ENCODE results near the gene WDR13. TPM values are rescaled to one million over a fixed set of nuclear protein-coding genes. Genes with fewer than 3 reads are reported as not detected.
"Not testable (repeated sequence)": the region's sequence is repeated elsewhere in the genome, so short reads cannot be mapped to it uniquely, and the experiment has no call there.

Gene WDR13
- total RNA-seq = 100 to 1,000 TPM; 126 to 141 TPM
- long read RNA-seq, full-length matches to known transcripts = 190 of 222 reads
- long read RNA-seq, partial matches to known transcripts = 16 of 222 reads
- long read RNA-seq, other reads (novel, unspliced or antisense) = 16 of 222 reads

DNA sequence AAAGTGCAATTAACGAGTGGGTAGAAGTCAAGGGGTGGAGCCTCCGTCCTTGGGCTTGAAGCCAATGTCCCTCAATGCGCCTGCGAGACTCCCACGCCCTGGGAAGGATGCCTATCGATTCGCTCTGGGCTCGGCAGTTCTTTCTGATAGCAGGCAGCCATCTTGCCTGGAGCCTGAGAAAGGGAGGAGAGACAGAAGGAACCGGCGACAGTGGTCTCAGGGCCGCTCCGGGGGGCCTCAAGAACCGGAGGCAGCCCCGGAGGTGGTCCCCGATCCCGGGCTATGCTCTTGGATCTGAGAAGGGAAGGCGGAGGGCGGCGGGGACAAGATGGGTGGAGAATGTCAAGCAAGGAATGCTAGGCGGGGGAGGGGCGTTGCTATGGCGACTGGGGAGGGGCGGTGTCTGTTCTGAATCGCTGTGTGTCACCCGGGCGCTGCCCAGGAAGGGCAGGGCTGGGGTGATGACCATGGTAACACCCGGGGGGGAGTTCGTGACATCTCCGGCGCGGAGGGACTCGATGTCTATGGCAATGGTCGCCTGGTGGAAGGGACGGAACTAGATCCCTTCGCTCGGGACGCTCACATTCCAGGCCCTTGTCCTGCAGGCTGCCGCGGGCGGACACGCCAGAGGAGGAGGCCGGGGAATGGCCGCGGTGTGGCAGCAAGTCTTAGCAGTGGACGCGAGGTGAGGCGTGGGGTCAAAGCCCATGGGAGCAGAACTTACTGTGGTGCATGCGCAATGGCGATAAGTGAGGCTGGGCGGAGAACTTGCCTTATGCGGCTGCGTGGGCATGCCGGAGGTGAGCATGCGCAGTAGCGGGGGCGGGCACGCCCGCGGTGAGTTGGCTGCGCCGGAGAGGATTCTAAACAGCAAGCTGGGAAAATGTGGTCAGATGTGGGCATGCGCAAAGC lies at the start of gene WDR13:
WDR13 (plus strand) TSS at position 140 of the 912 bp plus-strand sequence; CDS start at position 645, 505 bp downstream.
- peak; percentile 90 for ATAC-seq
- DNase-seq = peak; percentile 93 to 95
- intact Hi-C loops (cut with DNase I, micrococcal nuclease) = no loop called here

DNA sequence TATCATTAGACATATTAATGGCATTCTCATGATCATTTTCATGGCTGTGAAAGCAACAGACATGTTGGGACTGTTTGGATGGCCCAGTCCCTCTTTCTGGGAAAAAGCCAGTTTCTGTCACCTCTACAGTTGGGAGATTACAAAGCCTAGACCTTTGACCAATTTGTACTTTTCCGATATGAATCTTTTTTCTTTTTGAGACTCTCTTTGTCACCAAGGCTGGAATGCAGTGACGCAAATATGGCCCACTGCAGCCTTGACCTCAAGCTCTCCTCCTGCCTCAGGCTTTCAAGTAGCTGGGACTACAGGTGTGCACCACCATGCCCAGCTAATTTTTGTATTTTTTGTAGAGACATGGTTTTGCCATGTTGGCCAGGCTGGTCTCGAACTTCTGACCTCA lies 48.4 kb upstream of the WDR13 start:
- no peak for ATAC-seq
- DNase-seq = no peak
- intact Hi-C loops (cut with DNase I, micrococcal nuclease) = no loop called here

DNA sequence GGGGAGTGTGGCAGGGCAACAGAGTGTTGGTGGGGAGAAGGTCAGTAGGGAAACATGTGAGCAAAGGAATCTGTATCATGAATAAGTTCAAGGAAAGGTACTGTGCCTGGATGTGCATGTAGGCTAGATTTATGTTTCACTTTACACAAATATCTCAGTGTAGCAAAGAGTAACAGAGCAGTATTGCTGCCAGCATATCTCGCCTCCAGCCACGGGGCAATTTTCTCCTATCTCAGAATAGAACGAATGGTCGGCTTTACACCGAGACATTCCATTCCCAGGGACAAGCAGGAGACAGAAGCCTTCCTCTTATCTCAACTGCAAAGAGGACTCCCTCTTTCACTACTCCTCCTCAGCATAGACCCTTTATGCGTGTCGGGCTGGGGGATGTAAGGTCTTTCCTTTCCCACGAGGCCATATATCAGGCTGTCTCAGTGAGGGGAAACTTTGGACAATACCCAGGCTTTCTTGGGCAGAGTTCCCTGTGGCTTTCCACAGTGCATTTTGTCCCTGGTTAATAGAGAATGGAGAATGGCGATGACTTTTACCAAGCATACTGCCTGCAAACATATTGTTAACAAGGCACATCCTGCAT lies 41.5 kb upstream of the WDR13 start:
- ATAC-seq; intact Hi-C loops (cut with DNase I, micrococcal nuclease); DNase-seq: not testable (repeated sequence)

DNA sequence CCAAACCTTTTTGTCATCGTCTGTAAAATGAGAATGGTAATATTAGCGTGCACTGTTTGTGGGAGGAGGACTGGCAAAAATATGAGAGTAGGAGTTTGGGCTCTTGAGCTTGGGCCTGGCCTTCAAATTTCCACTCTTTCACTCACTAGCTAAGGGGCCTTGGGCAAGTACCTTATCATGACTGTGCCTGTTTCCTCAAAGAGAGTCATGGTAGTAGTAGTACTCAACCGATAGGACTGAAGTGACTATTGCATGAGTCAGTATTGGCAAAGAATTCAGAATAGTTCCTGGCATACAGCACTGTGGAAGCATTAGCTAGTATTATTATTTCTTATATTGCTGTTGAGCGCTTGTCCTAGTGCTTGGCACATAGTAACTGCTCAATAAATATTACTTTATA lies 39.0 kb upstream of the WDR13 start:
- intact Hi-C loops (cut with DNase I, micrococcal nuclease) = no loop called here
- ATAC-seq = no peak
- no peak for DNase-seq

DNA sequence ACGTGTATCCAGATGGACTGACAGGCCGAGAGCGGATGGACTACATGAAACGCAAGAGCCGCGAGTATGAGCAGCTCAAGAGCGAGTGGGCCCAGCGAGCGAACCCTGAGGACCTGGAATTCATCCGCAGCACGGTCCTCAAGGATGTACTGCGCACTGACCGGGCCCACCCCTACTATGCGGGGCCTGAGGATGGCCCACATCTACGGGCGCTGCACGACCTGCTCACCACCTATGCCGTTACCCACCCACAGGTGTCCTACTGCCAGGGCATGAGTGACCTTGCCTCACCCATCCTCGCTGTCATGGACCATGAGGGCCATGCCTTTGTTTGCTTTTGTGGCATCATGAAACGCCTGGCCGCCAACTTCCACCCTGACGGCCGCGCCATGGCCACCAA lies 37.7 kb upstream of the WDR13 start:
- ATAC-seq (no peak), DNase-seq (no peak)
- intact Hi-C loops (cut with DNase I, micrococcal nuclease) = no loop called here

DNA sequence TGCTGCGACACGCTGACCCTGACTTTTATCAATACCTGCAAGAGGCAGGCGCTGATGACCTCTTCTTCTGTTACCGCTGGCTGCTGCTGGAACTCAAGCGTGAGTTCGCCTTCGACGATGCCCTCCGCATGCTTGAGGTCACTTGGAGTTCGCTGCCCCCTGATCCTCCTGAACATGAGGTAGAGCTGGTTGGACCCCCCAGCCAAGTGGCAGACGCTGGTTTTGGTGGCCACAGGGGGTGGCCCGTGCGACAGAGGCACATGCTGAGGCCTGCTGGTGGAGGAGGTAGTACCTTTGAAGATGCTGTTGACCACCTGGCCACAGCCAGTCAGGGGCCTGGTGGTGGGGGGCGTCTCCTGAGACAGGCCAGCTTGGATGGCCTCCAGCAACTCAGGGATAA lies 37.2 kb upstream of the WDR13 start:
- DNase-seq (no peak), ATAC-seq (no peak)
- intact Hi-C loops (cut with DNase I, micrococcal nuclease) = no loop called here

DNA sequence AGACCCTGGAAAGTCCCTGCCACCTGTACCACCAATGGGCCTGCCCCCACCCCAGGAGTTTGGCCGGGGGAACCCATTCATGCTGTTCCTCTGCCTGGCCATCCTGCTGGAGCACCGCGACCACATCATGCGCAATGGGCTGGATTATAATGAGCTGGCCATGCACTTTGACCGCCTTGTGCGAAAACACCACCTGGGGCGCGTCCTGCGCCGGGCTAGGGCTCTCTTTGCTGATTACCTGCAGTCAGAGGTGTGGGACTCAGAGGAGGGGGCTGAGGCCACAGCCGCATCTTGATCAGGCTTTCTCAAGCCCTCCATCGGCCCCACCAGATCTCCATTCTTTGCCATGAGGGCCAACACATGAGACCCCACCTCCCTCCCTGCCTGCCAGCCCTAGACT lies 36.6 kb upstream of the WDR13 start:
- DNase-seq (no peak), ATAC-seq (no peak)
- intact Hi-C loops (cut with DNase I, micrococcal nuclease) = no loop called here

DNA sequence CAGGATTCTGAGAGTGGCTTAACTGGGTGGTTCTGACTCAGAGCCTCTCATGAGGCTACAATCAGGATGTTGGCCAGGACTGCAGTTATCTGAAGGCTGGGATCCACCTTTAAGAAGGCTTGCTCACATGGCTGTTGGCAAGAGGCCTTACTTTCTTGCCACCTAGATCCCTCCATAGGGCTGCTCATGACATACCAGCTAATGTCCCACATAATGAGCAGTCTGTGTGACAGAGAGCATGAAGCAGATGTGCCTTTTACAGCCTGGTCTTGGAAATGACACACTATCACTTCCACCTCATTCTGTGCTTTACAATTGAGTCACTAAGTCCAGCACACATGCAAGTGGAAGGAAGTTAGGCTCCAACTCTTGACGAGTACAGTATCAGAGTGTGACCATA lies 27.3 kb upstream of the WDR13 start:
- no peak for DNase-seq
- intact Hi-C loops (cut with DNase I, micrococcal nuclease) = no loop called here

DNA sequence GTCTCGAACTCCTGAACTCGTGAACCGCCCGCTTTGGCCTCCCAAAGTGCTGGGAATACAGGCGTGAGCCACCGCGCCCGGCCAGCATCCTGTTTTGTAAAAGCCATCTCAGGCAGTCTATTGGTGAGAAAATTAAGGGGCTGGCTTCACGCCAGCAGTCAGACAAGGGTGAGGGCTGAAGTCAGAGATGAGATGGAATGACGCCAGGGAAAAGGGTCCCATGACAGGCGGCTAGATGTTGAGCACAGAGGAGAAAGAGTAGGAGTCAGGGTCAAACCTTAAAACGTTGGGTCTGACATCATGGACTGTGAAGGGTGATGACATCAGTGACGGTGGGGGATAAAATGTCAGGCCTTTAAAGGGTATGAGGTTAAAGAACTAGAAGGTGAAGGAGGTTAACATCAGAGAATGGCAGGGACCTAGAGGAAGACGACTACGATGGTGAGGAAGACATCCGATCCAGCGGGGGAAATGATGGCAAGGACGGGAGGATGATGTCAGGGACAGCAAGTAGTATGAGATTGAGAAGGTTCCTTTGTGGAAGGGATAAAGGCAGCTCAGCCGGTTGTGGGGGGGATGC lies 23.5 kb upstream of the WDR13 start:
- ATAC-seq (no peak), DNase-seq (peak; percentile 34 to 54)
- intact Hi-C loops (cut with DNase I, micrococcal nuclease) = no loop called here

More for the DNA sequence above, 27.3 kb upstream of the WDR13 start:
- no peak for ATAC-seq

DNA sequence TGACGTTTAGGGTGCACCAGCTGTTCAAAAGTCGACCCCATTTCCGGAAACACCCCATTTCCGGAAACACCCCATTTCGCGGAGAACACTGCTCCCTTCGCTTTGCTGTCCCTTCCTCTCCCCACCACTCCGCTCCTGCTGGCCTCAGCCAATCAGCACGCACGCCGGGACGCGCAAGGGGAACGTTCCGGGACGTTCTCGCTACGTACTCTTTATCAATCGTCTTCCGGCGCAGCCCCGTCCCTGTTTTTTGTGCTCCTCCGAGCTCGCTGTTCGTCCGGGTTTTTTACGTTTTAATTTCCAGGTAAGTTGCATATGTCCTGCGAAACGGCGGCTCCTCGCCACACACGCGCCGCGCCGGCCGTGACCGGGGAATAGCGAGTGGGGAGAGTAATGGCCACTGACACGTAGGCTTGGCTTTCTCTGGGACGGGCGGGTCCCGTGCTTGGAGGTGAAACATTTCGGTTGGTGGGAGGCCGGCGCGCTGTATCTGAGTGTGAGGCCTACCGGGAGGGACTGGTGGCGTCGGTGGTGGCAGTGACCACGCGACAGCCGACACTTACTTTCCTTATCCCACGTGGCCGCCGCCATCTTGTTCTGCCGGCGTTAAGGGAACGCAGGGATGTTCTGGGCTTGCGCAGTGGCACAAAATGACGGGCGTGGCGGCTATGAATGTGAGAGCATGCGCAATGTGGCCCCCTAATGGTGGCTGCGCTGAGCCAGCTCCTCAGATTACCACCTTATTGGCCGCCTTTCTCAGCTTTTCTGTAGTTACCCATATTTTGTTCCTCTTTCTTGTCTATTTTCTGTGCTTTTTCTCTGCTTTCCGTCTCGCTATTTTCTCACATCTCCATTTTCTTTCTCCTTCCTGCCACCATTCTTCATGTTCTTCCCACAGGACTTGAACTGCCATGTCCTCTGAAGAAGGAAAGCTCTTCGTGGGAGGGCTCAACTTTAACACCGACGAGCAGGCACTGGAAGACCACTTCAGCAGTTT lies 22.7 kb upstream of the WDR13 start, which contains the start of gene RBM3:
RBM3 (plus strand) TSS at position 215 of the 997 bp plus-strand sequence; CDS start at position 912, 697 bp downstream.
- intact Hi-C loops (cut with DNase I, micrococcal nuclease) = no loop called here
- ATAC-seq = peak; percentile 96
- peak; percentile 93 to 94 for DNase-seq

DNA sequence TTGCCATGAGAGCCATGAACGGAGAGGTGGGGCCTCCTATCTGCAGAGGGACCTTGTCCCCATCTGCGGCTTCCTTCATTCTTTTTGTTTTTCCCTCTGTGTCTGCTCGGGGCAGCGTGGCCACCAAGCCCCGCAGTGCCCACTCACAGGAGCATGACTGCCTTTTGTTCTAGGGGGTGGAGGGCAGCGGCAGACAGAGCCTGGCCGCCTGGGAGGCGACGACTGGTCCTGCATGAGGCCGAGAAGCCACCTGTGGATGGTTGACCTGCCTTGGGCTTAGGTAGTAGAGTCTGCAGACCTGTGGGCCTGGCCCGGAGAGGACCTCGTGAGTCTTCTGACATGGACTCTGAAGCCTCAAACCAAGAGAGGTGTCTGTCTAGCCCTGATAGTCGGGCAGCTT lies 21.6 kb upstream of the WDR13 start:
- intact Hi-C loops (cut with DNase I, micrococcal nuclease) = no loop called here
- DNase-seq = no peak
- no peak for ATAC-seq

DNA sequence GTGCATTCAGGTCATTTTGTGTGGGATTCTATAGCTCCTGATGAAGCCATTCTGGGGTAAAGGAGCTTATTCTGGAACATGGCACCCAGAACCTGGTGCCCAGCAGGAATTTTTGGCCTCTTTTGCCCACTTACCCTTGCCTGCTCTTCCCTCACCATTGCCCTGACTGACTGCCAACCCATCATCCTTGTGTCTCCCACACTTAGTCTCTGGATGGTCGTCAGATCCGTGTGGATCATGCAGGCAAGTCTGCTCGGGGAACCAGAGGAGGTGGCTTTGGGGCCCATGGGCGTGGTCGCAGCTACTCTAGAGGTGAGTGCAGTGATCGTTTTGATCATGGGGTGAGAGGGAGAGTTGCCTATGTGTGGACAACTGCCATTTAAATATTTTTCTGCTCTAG lies 21.2 kb upstream of the WDR13 start:
- DNase-seq (no peak), ATAC-seq (no peak)
- intact Hi-C loops (cut with DNase I, micrococcal nuclease) = no loop called here

DNA sequence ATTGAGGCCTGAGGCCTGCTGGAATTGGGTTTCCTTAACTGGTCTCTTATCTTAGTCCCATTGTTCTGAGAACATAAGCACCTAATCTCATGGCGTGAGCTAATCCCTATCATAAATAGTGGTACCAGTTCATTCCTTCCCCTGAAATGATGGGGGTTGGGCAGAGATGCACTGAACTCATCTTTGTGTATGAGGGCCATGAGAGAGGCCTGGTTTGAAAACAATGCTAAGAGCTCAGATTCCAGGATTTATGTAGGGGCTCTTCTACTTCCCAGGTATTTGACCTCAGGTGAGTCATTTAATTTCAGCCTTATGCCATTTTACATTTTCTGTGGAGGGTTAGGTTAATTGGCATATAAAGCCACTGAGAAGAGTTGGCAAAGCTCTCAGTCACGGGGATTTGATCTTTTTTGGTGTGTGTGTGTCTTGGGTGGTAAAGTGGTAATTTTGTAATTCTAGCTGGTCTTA lies 18.6 kb upstream of the WDR13 start:
- intact Hi-C loops (cut with DNase I, micrococcal nuclease) = no loop called here
- ATAC-seq (no peak), DNase-seq (no peak)

DNA sequence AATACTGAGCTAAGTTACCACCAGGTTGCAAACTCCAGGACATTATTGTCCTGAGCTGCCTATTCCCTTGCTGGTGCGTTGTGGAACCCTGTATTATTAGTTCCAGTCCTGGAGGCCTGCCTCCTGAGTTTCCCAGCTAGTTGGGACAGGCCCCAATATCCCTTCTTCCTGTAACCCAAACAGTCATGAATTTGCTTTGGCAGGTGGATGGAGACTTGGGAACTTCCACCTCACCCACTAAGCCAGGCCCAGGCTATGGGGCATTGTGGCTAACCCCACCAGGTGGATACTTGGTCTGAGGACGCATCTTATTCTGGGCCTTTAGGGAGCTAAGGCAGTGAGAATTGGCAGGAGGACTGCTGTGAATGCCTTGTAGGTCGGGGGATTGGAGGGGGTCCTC lies 18.0 kb upstream of the WDR13 start:
- no peak for DNase-seq
- no peak for ATAC-seq
- intact Hi-C loops (cut with DNase I, micrococcal nuclease) = no loop called here

DNA sequence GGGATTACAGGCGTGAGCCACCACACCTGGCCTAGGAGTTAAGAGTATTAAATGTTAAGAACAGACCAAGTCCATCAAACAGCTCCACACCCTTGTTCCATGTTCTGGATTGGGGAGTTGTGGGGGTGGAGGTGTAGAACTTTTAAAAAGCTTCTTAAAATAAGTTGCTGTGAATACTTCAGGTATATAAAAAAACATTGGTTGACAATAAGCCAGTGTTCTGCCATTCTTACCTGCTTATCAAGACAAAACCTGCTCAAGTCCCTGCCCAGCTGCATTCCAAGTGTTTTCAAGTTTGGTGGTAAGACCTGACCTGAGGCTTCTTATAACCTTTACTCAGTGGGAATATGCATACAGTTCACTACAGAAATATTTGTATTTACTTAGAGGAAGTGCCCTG lies 16.6 kb upstream of the WDR13 start:
- no peak for ATAC-seq
- DNase-seq = no peak
- intact Hi-C loops (cut with DNase I, micrococcal nuclease) = no loop called here

DNA sequence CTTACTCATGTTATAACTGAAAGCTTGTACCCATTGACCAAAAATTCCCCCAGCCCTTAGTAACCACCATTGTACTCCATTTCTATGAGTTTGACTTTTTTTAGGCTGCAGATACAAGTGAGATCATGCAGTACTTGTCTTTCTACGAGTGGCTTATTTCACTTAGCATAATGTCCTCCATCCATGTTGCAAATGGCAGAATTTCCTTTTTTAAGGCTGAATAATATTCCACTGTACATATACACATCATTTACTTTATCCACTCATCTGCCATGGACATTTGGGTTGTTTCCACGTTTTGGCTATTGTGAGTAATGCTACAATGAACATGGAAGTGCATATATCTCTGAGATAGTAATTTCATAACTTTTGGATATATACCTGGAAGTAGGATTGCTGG lies 12.6 kb upstream of the WDR13 start:
- intact Hi-C loops (cut with DNase I, micrococcal nuclease) = no loop called here
- ATAC-seq (no peak), DNase-seq (no peak)

DNA sequence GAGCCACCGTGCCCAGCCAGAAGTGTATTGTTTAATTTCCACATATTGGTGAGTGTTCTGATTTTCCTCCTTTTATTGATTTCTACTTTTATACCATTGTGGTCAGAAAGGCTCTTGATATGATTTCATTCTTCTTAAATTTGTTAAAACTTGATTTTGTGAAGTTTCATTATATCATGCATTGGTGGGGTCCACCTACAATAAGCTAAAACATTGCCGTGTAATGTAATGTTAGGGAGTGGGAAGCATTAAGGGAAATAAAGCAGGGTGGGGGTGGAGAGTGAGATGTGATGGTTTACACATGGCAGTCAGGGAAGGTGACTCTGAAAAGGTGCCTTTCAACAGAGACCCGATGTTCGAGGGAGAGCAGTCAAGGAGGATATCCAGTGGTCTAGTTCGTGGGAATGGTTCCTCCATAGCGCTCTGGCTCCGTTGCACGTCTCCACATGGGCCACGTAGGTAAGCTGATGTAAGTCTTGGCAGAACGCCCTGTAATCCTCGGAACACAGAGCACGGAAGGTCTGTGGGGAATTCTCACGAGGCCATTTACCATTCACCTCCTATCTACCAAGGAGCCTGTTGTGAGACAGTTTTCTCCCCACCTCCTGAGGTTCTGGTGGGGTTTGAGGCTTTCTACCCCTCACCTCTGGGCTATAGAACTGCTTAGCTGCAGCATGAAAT lies 7.7 kb upstream of the WDR13 start:
- intact Hi-C loops (cut with DNase I, micrococcal nuclease) = no loop called here
- DNase-seq (no peak), ATAC-seq (peak; percentile 30)

Measured in left colon (tissue), 2 donors.